ENCODE data around the gene STK4. TPM values are rescaled to one million over a fixed set of nuclear protein-coding genes. Genes with fewer than 3 reads are reported as not detected.
A peak's percentile ranks its signal among the peaks of the same experiment; 100 is the strongest.
"Not testable (repeated sequence)": the region's sequence is repeated elsewhere in the genome, so short reads cannot be mapped to it uniquely, and the experiment has no call there.

Gene STK4
- total and polyA plus RNA-seq, 2 donors from 2014 or later: 4.3 to 41.0 TPM

DNA sequence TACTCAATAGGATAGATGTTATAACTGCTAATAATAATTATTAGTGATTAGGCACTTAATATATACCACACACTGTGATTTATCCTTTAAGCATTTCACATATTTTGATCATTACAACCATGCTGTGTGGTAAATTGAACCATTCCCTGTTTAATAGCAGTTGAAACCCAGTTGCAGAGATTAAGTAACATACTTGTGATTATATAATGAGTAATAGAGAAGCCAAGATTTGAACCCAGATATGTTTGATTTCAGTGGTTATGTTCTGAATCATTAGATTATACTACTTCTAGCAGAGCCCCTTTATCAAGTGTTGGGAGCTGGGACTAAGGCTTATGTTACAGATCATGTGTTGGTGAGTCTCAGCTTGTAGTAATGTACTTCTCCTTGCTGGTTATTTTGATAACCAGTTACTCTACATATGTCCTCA is 44.1 kb downstream of the STK4 start:
- no peaks in the 10 kb centered on the region for H3K9me3 ChIP-seq (ENCODE audit: control insufficient read depth in 2 of 3, insufficient read depth in 1 of 3, low read length in 3 of 3)
- intact Hi-C loops (cut with DNase I): no loop called here
- no peak overlapping the region for H3K9ac ChIP-seq (ENCODE audit: low read length in 3 of 3)
- no peaks in the 10 kb centered on the region for H3K4me1 ChIP-seq (ENCODE audit: control insufficient read depth in 2 of 3, insufficient read depth in 2 of 3, low read depth in 1 of 3, low read length in 3 of 3)
- no peak overlapping the region for H3K4me3 ChIP-seq (ENCODE audit: low read length in 3 of 3)
- peaks cover 2 to 4% (median 3%) of the 10 kb centered on the region in 3 donors for H3K36me3 ChIP-seq (ENCODE audit: control insufficient read depth in 2 of 3, insufficient read depth in 3 of 3, low read length in 3 of 3)
- no peak for DNase-seq
- no peak for TF ChIP-seq CTCF (IDR thresholded peaks at IDR 0.05; ENCODE audit: borderline replicate concordance, extremely low read depth, insufficient read depth)
- FAIRE-seq: no peak
- H3K27me3 ChIP-seq (ENCODE audit: control insufficient read depth, insufficient read depth, low read length): no peaks in the 10 kb centered on the region
- H3K27ac ChIP-seq (ENCODE audit: low read depth in 2 of 2, low read length in 2 of 2): no peak overlapping the region

- H3K27ac ChIP-seq (ENCODE audit: low read depth in 2 of 2, low read length in 2 of 2): no peak overlapping the region
- no peaks in the 10 kb centered on the region for H3K4me1 ChIP-seq (ENCODE audit: control insufficient read depth in 2 of 3, insufficient read depth in 2 of 3, low read depth in 1 of 3, low read length in 3 of 3)
- FAIRE-seq: no peak
- no peak overlapping the region for H3K9ac ChIP-seq (ENCODE audit: low read length in 3 of 3)
- no peaks in the 10 kb centered on the region for H3K27me3 ChIP-seq (ENCODE audit: control insufficient read depth, insufficient read depth, low read length)
- peak in 3 of 5 donors; percentile 37 to 75 (median 52) for DNase-seq
- no peak overlapping the region for H3K4me3 ChIP-seq (ENCODE audit: low read length in 3 of 3)
- TF ChIP-seq CTCF (IDR thresholded peaks at IDR 0.05; ENCODE audit: borderline replicate concordance, extremely low read depth, insufficient read depth): peak; percentile 47
- no peaks in the 10 kb centered on the region for H3K9me3 ChIP-seq (ENCODE audit: control insufficient read depth in 2 of 3, insufficient read depth in 1 of 3, low read length in 3 of 3)
- H3K36me3 ChIP-seq (ENCODE audit: control insufficient read depth in 2 of 3, insufficient read depth in 3 of 3, low read length in 3 of 3): peaks cover 2 to 4% (median 3%) of the 10 kb centered on the region in 3 donors
- intact Hi-C loops (cut with DNase I): no loop called here
Measured at GRCh38 chr20:45011108-45011526, 44.8 kb downstream of the STK4 start.

- Histone ChIP-seq H3K9me3 (ENCODE audit: control insufficient read depth in 2 of 3, insufficient read depth in 1 of 3, low read length in 3 of 3) (no peaks in the 10 kb centered on the region), H3K36me3 (ENCODE audit: control insufficient read depth in 2 of 3, insufficient read depth in 3 of 3, low read length in 3 of 3) (peaks cover 0 to 4% (median under 1%) of the 10 kb centered on the region in 3 donors), H3K4me1 (ENCODE audit: control insufficient read depth in 2 of 3, insufficient read depth in 2 of 3, low read depth in 1 of 3, low read length in 3 of 3) (no peaks in the 10 kb centered on the region), H3K4me3 (ENCODE audit: low read length in 3 of 3) (no peak overlapping the region), H3K27me3 (ENCODE audit: control insufficient read depth, insufficient read depth, low read length) (no peaks in the 10 kb centered on the region), H3K27ac (ENCODE audit: low read depth in 2 of 2, low read length in 2 of 2) (no peak overlapping the region), H3K9ac (ENCODE audit: low read length in 3 of 3) (no peak overlapping the region)
- DNase-seq (no peak), FAIRE-seq (no peak)
- no peak for TF ChIP-seq CTCF (IDR thresholded peaks at IDR 0.05; ENCODE audit: borderline replicate concordance, extremely low read depth, insufficient read depth)
- intact Hi-C loops (cut with DNase I): no loop called here
Measured at GRCh38 chr20:45012682-45013302, 46.5 kb downstream of the STK4 start.

- DNase-seq; H3K4me3 ChIP-seq (ENCODE audit: low read length in 3 of 3); H3K4me1 ChIP-seq (ENCODE audit: control insufficient read depth in 2 of 3, insufficient read depth in 2 of 3, low read depth in 1 of 3, low read length in 3 of 3); H3K36me3 ChIP-seq (ENCODE audit: control insufficient read depth in 2 of 3, insufficient read depth in 3 of 3, low read length in 3 of 3); intact Hi-C loops (cut with DNase I); H3K9me3 ChIP-seq (ENCODE audit: control insufficient read depth in 2 of 3, insufficient read depth in 1 of 3, low read length in 3 of 3); H3K27ac ChIP-seq (ENCODE audit: low read depth in 2 of 2, low read length in 2 of 2); FAIRE-seq; H3K9ac ChIP-seq (ENCODE audit: low read length in 3 of 3); H3K27me3 ChIP-seq (ENCODE audit: control insufficient read depth, insufficient read depth, low read length): not testable (repeated sequence)
Measured at GRCh38 chr20:45014131-45014530, 47.8 kb downstream of the STK4 start.

Data from kidney (tissue), 14 donors.